ENCODE measurements around the gene FHAD1.

The FHAD1 gene

DNA sequence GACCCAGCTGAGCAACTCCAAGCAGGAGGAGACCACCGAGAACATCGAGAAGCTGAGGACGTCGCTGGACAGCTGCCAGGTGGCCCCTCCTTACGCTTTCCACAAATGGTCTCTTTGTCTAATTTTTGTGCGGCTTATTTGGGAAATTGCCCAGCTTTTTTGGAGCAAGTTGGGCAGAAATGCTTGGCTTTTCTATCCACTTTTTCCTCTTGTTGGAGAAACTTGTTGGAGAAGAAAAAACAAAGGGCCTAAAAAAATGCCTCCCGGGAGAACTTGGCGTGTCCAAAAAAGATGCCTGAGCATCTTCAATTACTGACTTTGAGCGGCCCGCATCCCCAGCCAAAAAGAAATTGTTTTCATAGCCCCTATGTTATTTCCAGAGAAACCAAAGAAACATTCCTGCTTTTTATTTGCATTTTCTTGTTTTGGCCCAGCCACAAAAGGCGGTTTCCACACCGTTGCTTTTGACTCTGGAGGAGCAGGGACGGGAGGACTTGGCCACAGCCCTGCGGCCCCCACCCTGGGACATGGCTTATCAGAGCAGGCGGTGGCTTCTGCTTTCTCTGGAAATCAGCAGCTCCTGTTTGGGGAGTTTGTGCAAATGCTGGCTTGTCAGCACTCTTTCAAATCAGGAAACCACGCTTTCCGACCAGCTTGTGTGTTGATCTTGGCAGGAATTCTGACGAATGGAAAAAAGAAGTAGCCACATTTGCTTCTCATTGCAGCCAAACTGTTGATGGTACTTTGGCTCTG lies 81.5 kb downstream of the FHAD1 start:
- TF ChIP-seq POLR2AphosphoS5 (IDR thresholded peaks at IDR 0.05; ENCODE audit: low read depth, low read length) (0 out of 2 replicates have a peak, but pooled peaks have one; percentile 25), TAF1 (IDR thresholded peaks at IDR 0.05; ENCODE audit: borderline replicate concordance, insufficient read depth, low read length) (no peak), SIN3A (IDR thresholded peaks at IDR 0.05; ENCODE audit: borderline replicate concordance, insufficient read depth, low read length) (no peak)
- TF ChIP-seq, protein P1, sequence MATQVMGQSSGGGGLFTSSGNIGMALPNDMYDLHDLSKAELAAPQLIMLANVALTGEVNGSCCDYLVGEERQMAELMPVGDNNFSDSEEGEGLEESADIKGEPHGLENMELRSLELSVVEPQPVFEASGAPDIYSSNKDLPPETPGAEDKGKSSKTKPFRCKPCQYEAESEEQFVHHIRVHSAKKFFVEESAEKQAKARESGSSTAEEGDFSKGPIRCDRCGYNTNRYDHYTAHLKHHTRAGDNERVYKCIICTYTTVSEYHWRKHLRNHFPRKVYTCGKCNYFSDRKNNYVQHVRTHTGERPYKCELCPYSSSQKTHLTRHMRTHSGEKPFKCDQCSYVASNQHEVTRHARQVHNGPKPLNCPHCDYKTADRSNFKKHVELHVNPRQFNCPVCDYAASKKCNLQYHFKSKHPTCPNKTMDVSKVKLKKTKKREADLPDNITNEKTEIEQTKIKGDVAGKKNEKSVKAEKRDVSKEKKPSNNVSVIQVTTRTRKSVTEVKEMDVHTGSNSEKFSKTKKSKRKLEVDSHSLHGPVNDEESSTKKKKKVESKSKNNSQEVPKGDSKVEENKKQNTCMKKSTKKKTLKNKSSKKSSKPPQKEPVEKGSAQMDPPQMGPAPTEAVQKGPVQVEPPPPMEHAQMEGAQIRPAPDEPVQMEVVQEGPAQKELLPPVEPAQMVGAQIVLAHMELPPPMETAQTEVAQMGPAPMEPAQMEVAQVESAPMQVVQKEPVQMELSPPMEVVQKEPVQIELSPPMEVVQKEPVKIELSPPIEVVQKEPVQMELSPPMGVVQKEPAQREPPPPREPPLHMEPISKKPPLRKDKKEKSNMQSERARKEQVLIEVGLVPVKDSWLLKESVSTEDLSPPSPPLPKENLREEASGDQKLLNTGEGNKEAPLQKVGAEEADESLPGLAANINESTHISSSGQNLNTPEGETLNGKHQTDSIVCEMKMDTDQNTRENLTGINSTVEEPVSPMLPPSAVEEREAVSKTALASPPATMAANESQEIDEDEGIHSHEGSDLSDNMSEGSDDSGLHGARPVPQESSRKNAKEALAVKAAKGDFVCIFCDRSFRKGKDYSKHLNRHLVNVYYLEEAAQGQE (IDR thresholded peaks at IDR 0.05; ENCODE audit: insufficient read depth in 1 of 2, low read depth in 2 of 2, low read length in 2 of 2) = peak in 1 of 2 experiments; percentile 48; a peak in 1 of 4 replicates

GRCh38 chr1:15329104-15329820 lies 82.2 kb downstream of the FHAD1 start:
- TF ChIP-seq FOXP2 (optimal IDR thresholded peaks at IDR 0.05; ENCODE audit: borderline replicate concordance, extremely low read depth, extremely low read length, insufficient read depth) (no peak), SIN3A (IDR thresholded peaks at IDR 0.05; ENCODE audit: borderline replicate concordance, insufficient read depth, low read length) (no peak), POLR2AphosphoS5 (IDR thresholded peaks at IDR 0.05; ENCODE audit: low read depth, low read length) (no peak), TAF1 (IDR thresholded peaks at IDR 0.05; ENCODE audit: borderline replicate concordance, insufficient read depth, low read length) (no peak)
- TF ChIP-seq, protein P1 (IDR thresholded peaks at IDR 0.05; ENCODE audit: insufficient read depth in 1 of 2, low read depth in 2 of 2, low read length in 2 of 2) = no peak

GRCh38 chr1:15330028-15330427 lies 83.0 kb downstream of the FHAD1 start:
- TF ChIP-seq, protein P1 (IDR thresholded peaks at IDR 0.05; ENCODE audit: insufficient read depth in 1 of 2, low read depth in 2 of 2, low read length in 2 of 2) = no peak
- TF ChIP-seq FOXP2 (optimal IDR thresholded peaks at IDR 0.05; ENCODE audit: borderline replicate concordance, extremely low read depth, extremely low read length, insufficient read depth) (no peak), TAF1 (IDR thresholded peaks at IDR 0.05; ENCODE audit: borderline replicate concordance, insufficient read depth, low read length) (no peak), SIN3A (IDR thresholded peaks at IDR 0.05; ENCODE audit: borderline replicate concordance, insufficient read depth, low read length) (no peak), POLR2AphosphoS5 (IDR thresholded peaks at IDR 0.05; ENCODE audit: low read depth, low read length) (no peak)

DNA sequence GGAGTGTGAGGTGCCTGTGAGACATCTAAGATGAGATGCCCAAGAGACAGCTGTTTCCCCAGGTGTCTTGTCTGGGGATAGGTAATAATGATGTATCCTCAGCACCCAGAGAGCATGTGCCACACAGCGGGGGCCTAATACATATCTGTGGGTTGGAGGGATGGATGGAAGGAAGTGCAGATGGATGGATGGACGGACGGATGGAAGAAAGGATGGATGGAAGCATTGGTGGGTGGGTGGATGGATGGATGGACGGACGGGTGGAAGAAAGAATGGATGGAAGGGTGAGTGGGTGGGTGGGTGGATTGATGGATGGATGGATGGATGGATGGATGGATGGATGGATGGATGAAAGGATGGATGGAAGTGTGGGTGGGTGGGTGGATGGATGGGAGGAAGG lies 84.2 kb downstream of the FHAD1 start:
- TF ChIP-seq, protein P1 (IDR thresholded peaks at IDR 0.05; ENCODE audit: insufficient read depth in 1 of 2, low read depth in 2 of 2, low read length in 2 of 2) = no peak
- no peak for TF ChIP-seq TAF1 (IDR thresholded peaks at IDR 0.05; ENCODE audit: borderline replicate concordance, insufficient read depth, low read length)
- no peak for TF ChIP-seq POLR2AphosphoS5 (IDR thresholded peaks at IDR 0.05; ENCODE audit: low read depth, low read length)
- no peak for TF ChIP-seq SIN3A (IDR thresholded peaks at IDR 0.05; ENCODE audit: borderline replicate concordance, insufficient read depth, low read length)
- TF ChIP-seq FOXP2 (optimal IDR thresholded peaks at IDR 0.05; ENCODE audit: borderline replicate concordance, extremely low read depth, extremely low read length, insufficient read depth) = no peak
